Peyer's patch (tissue), 4 donors: ENCODE results near the gene CEP68.
"Not testable (repeated sequence)": the region's sequence is repeated elsewhere in the genome, so short reads cannot be mapped to it uniquely, and the experiment has no call there.

ENCODE experiments used
- CTCF ChIP-seq, 6 experiments: fragments of 450-650 bp in 4 of 6; fragments of 200-600 bp in 2 of 6; sonication (generic) in 1 of 6; IDR thresholded peaks; one replicate each; pipeline ENCODE4 v1.5.1; 2017 to 2019; ENCODE audit warnings: antibody characterized with exemption in 6 of 6, mild to moderate bottlenecking in 3 of 6, moderate library complexity in 1 of 6
- POLR2A ChIP-seq, 2 donors: fragments of 450-650 bp; IDR thresholded peaks; one replicate each; pipeline ENCODE4 v1.5.1; 2017; ENCODE audit warnings: antibody characterized with exemption in 2 of 2, mild to moderate bottlenecking in 2 of 2, moderate library complexity in 2 of 2

GRCh38 chr2:65125457-65125856 lies 69.2 kb downstream of the CEP68 start:
- TF ChIP-seq POLR2A, CTCF (IDR thresholded peaks at IDR 0.05): not testable (repeated sequence)
